Ovary (tissue), 3 donors: ENCODE data around the gene HYOU1.

Source experiments
- CTCF ChIP-seq, 3 donors: fragments of 450-650 bp in 2 of 3; fragments of 200-600 bp in 1 of 3; IDR thresholded peaks; one replicate each; pipeline versions ENCODE4 v1.5.1 to v1.8.0; 2016 to 2022; ENCODE audit warnings: antibody characterized with exemption in 3 of 3, mild to moderate bottlenecking in 1 of 3
- EP300 ChIP-seq: sonication (generic); formaldehyde crosslinking; IDR thresholded peaks from one replicate; pipeline ENCODE4 v1.6.1; 2017; ENCODE audit warnings: antibody characterized with exemption
- POLR2A ChIP-seq: fragments of 450-650 bp; IDR thresholded peaks from one replicate; pipeline ENCODE4 v1.6.1; 2017; ENCODE audit warnings: antibody characterized with exemption, mild to moderate bottlenecking, moderate library complexity
- donor health status: DM: no; HTN: no; CAD: no.

- TF ChIP-seq POLR2A (no peak), CTCF (IDR thresholded peaks at IDR 0.05) (no peak), EP300 (no peak)
These were observed 8.4 kb downstream of the HYOU1 start for GRCh38 chr11:119048644-119049043.
